Mesenchymal stem cell (in vitro differentiated cells and primary cell): ENCODE data around the gene SPATA31E1.

Experiments
- DNase-seq: peaks from one replicate; pipeline ENCODE4 v3.0.0-alpha.2; 2013
- H2AFZ ChIP-seq: one replicate; pipeline ENCODE4 v1.6.1; 2013; ENCODE audit warnings: low read depth, mild to moderate bottlenecking, control low read depth, inconsistent platforms, low read length, moderate library complexity
- H2AK5ac ChIP-seq: 2 replicates; pipeline ENCODE4 v1.6.1; 2013; ENCODE audit warnings: low read length, moderate library complexity, mild to moderate bottlenecking, inconsistent platforms; ENCODE audit not compliant: severe bottlenecking
- H2BK120ac ChIP-seq: one replicate; pipeline ENCODE4 v1.6.1; 2013; ENCODE audit warnings: low read depth, mild to moderate bottlenecking, inconsistent platforms, low read length, moderate library complexity
- H2BK12ac ChIP-seq, 2 experiments: one replicate each; pipeline ENCODE4 v1.6.1; 2013; ENCODE audit warnings: inconsistent platforms in 2 of 2, low read length in 2 of 2, mild to moderate bottlenecking in 2 of 2, moderate library complexity in 2 of 2, control low read depth in 1 of 2
- H2BK15ac ChIP-seq: one replicate; pipeline ENCODE4 v1.6.1; 2013; ENCODE audit warnings: mild to moderate bottlenecking, low read depth, inconsistent platforms; ENCODE audit not compliant: poor library complexity, severe bottlenecking
- H2BK5ac ChIP-seq: 2 replicates; pipeline ENCODE4 v1.6.1; 2013; ENCODE audit warnings: low read depth, mild to moderate bottlenecking, low read length, control low read depth, inconsistent platforms; ENCODE audit not compliant: poor library complexity, severe bottlenecking
- H3K14ac ChIP-seq, 2 experiments: one replicate each; pipeline ENCODE4 v1.6.1; 2013; ENCODE audit warnings: inconsistent platforms in 2 of 2, low read length in 2 of 2, control low read depth in 1 of 2, mild to moderate bottlenecking in 1 of 2, moderate library complexity in 1 of 2
- H3K18ac ChIP-seq, 2 experiments: one replicate each; pipeline ENCODE4 v1.6.1; 2013; ENCODE audit warnings: inconsistent platforms in 2 of 2, low read length in 2 of 2, control low read depth in 1 of 2, low read depth in 1 of 2, mild to moderate bottlenecking in 1 of 2
- H3K23ac ChIP-seq, 2 experiments: one replicate each; pipeline ENCODE4 v1.6.1; 2013; ENCODE audit warnings: inconsistent platforms in 2 of 2, low read length in 2 of 2, mild to moderate bottlenecking in 2 of 2, moderate library complexity in 2 of 2, control low read depth in 1 of 2
- H3K27ac ChIP-seq: 2 replicates; pipeline ENCODE4 v1.5.1; 2013; ENCODE audit warnings: mild to moderate bottlenecking, moderate library complexity, low read length, control low read depth, inconsistent platforms; ENCODE audit not compliant: poor library complexity, severe bottlenecking
- H3K27me3 ChIP-seq, 2 experiments: 2 replicates each; pipeline versions ENCODE4 v1.6.1 to v1.7.0; 2013; ENCODE audit warnings: low read length in 2 of 2, mild to moderate bottlenecking in 2 of 2, moderate library complexity in 2 of 2, control low read depth in 1 of 2, inconsistent platforms in 1 of 2; ENCODE audit not compliant: control insufficient read depth in 1 of 2, insufficient read depth in 1 of 2
- H3K36me3 ChIP-seq, 2 experiments: 2 replicates each; pipeline versions ENCODE4 v1.6.1 to v1.7.0; 2013; ENCODE audit warnings: low read length in 2 of 2, control low read depth in 1 of 2, inconsistent platforms in 1 of 2, low read depth in 1 of 2, mild to moderate bottlenecking in 1 of 2; ENCODE audit not compliant: insufficient read depth in 2 of 2, control insufficient read depth in 1 of 2
- H3K4ac ChIP-seq, 2 experiments: one replicate each; pipeline ENCODE4 v1.6.1; 2013; ENCODE audit warnings: inconsistent platforms in 2 of 2, low read length in 2 of 2, mild to moderate bottlenecking in 2 of 2, moderate library complexity in 2 of 2, control low read depth in 1 of 2, low read depth in 1 of 2
- H3K4me1 ChIP-seq: 2 replicates; pipeline ENCODE4 v1.6.1; 2013; ENCODE audit warnings: low read depth, low read length, control low read depth; ENCODE audit not compliant: control insufficient read depth, insufficient read depth
- H3K4me2 ChIP-seq: 2 replicates; pipeline ENCODE4 v1.6.1; 2013; ENCODE audit warnings: low read length, mild to moderate bottlenecking, inconsistent platforms; ENCODE audit not compliant: poor library complexity, severe bottlenecking
- H3K4me3 ChIP-seq, 2 experiments: 2 replicates each; pipeline versions ENCODE4 v1.5.1 to v1.7.0; 2013; ENCODE audit warnings: low read length in 2 of 2, mild to moderate bottlenecking in 2 of 2, control low read depth in 1 of 2, low read depth in 1 of 2; ENCODE audit not compliant: insufficient read depth in 1 of 2
- H3K79me1 ChIP-seq: replicated peaks from 2 replicates; pipeline ENCODE4 v1.6.1; 2013; ENCODE audit warnings: mild to moderate bottlenecking, control low read depth, low read length, inconsistent platforms; ENCODE audit not compliant: poor library complexity, severe bottlenecking
- H3K9ac ChIP-seq: 2 replicates; pipeline ENCODE4 v1.7.0; 2013; ENCODE audit warnings: mild to moderate bottlenecking, low read length, moderate library complexity
- H3K9me3 ChIP-seq: 2 replicates; pipeline ENCODE4 v1.7.0; 2013; ENCODE audit warnings: mild to moderate bottlenecking, low read length; ENCODE audit not compliant: control insufficient read depth
- H4K8ac ChIP-seq: one replicate; pipeline ENCODE4 v1.6.1; 2013; ENCODE audit warnings: inconsistent platforms, mild to moderate bottlenecking, low read length, moderate library complexity
- H4K91ac ChIP-seq: one replicate; pipeline ENCODE4 v1.6.1; 2013; ENCODE audit warnings: mild to moderate bottlenecking, low read length, inconsistent platforms
- WGBS: methylation state at CpG from one replicate; pipeline ENCODE4 v1.1.7; 2013; ENCODE audit warnings: mixed read lengths; 5-methylcytosine and 5-hydroxymethylcytosine counted together

The SPATA31E1 gene

GRCh38 chr9:87889882-87890252 is 7.2 kb downstream of the SPATA31E1 start:
- WGBS, result 93% methylated on average over 4 of the region's 4 CpGs
- Histone ChIP-seq H3K18ac (no peak overlapping the region), H3K27me3 (peaks cover 0 to 4% of the 10 kb centered on the region in 2 experiments), H2BK12ac (peak overlapping the region in 1 of 2 experiments; percentile 33), H2BK5ac (no peak overlapping the region), H3K23ac (no peak overlapping the region), H2BK15ac (no peak overlapping the region), H2BK120ac (no peak overlapping the region), H2AK5ac (no peak overlapping the region), H4K91ac (no peak overlapping the region), H3K4ac (no peak overlapping the region), H3K14ac (no peak overlapping the region), H3K36me3 (no peaks in the 10 kb centered on the region), H3K4me2 (no peak overlapping the region), H3K79me1 (no peaks in the 10 kb centered on the region), H3K9me3 (no peaks in the 10 kb centered on the region), H3K27ac (no peak overlapping the region), H3K4me3 (no peak overlapping the region), H2AFZ (no peak overlapping the region), H3K4me1 (no peaks in the 10 kb centered on the region), H4K8ac (no peak overlapping the region), H3K9ac (no peak overlapping the region)
- DNase-seq, result no peak

- H4K8ac ChIP-seq, result no peak overlapping the region
- no peaks in the 10 kb centered on the region for H3K4me1 ChIP-seq
- no peak overlapping the region for H3K23ac ChIP-seq
- no peak overlapping the region for H2BK120ac ChIP-seq
- no peak overlapping the region for H4K91ac ChIP-seq
- peaks cover 0 to 4% of the 10 kb centered on the region in 2 experiments for H3K27me3 ChIP-seq
- DNase-seq, result no peak
- no peak overlapping the region for H3K9ac ChIP-seq
- H3K79me1 ChIP-seq, result no peaks in the 10 kb centered on the region
- no peak overlapping the region for H3K27ac ChIP-seq
- H3K18ac ChIP-seq, result no peak overlapping the region
- H2BK5ac ChIP-seq, result no peak overlapping the region
- H2AFZ ChIP-seq, result no peak overlapping the region
- no peak overlapping the region for H3K4me3 ChIP-seq
- H2BK12ac ChIP-seq, result peak overlapping the region in 1 of 2 experiments; percentile 3
- H3K4ac ChIP-seq, result no peak overlapping the region
- WGBS, result 86% methylated on average over 9 of the region's 10 CpGs
- H2BK15ac ChIP-seq, result no peak overlapping the region
- no peaks in the 10 kb centered on the region for H3K36me3 ChIP-seq
- no peaks in the 10 kb centered on the region for H3K9me3 ChIP-seq
- H3K14ac ChIP-seq, result no peak overlapping the region
- no peak overlapping the region for H3K4me2 ChIP-seq
- no peak overlapping the region for H2AK5ac ChIP-seq
These were observed 8.2 kb downstream of the SPATA31E1 start for GRCh38 chr9:87890837-87891236.

- no peak overlapping the region for H3K18ac ChIP-seq
- no peaks in the 10 kb centered on the region for H3K9me3 ChIP-seq
- no peaks in the 10 kb centered on the region for H3K36me3 ChIP-seq
- WGBS, result 98% methylated on average over 2 of the region's 6 CpGs
- no peak overlapping the region for H2BK5ac ChIP-seq
- no peak overlapping the region for H3K4me2 ChIP-seq
- H2BK12ac ChIP-seq, result no peak overlapping the region
- H3K27ac ChIP-seq, result no peak overlapping the region
- no peak overlapping the region for H2AFZ ChIP-seq
- H4K8ac ChIP-seq, result no peak overlapping the region
- H3K79me1 ChIP-seq, result no peaks in the 10 kb centered on the region
- H2AK5ac ChIP-seq, result no peak overlapping the region
- no peak overlapping the region for H2BK120ac ChIP-seq
- no peak overlapping the region for H3K23ac ChIP-seq
- H2BK15ac ChIP-seq, result no peak overlapping the region
- peaks cover 0 to 1% of the 10 kb centered on the region in 2 experiments for H3K27me3 ChIP-seq
- H3K4me1 ChIP-seq, result no peaks in the 10 kb centered on the region
- no peak overlapping the region for H3K4me3 ChIP-seq
- no peak overlapping the region for H3K9ac ChIP-seq
- no peak overlapping the region for H3K4ac ChIP-seq
- H3K14ac ChIP-seq, result no peak overlapping the region
- DNase-seq, result peak; percentile 34
- no peak overlapping the region for H4K91ac ChIP-seq
These were observed 9.1 kb downstream of the SPATA31E1 start for GRCh38 chr9:87891754-87892153.

- Histone ChIP-seq H4K8ac (no peak overlapping the region), H3K23ac (no peak overlapping the region), H3K27ac (no peak overlapping the region), H3K36me3 (no peaks in the 10 kb centered on the region), H2BK5ac (no peak overlapping the region), H3K27me3 (no peaks in the 10 kb centered on the region), H3K4me2 (no peak overlapping the region), H3K14ac (no peak overlapping the region), H2AK5ac (no peak overlapping the region), H3K9me3 (no peaks in the 10 kb centered on the region), H4K91ac (no peak overlapping the region), H2BK12ac (no peak overlapping the region), H3K9ac (no peak overlapping the region), H2BK15ac (no peak overlapping the region), H3K4ac (no peak overlapping the region), H2AFZ (no peak overlapping the region), H2BK120ac (no peak overlapping the region), H3K4me1 (no peaks in the 10 kb centered on the region), H3K18ac (no peak overlapping the region), H3K4me3 (no peak overlapping the region), H3K79me1 (no peaks in the 10 kb centered on the region)
- 95% methylated on average over 3 of the region's 4 CpGs for WGBS
- DNase-seq, result no peak
These were observed 10.3 kb downstream of the SPATA31E1 start for GRCh38 chr9:87892956-87893355.
